ENCODE data around the gene TMEM119.

- no peak for TF ChIP-seq EP300 (IDR thresholded peaks at IDR 0.05)
- TF ChIP-seq POLR2A (IDR thresholded peaks at IDR 0.05): no peak
Measured at GRCh38 chr12:108578813-108579212, 19.1 kb downstream of the TMEM119 start.
